Common myeloid progenitor, CD34-positive (primary cell): Measurements from ENCODE around the gene RIT2.

Source experiments
- CTCF ChIA-PET: fragments of 350-600 bp; sonication (Branson Sonifier 250); formaldehyde crosslinking; loops from one replicate; lab custom pipeline; 2021; ENCODE audit warnings: antibody characterized with exemption; lab: Charles Lee
- POLR2A ChIA-PET: fragments of 350-600 bp; sonication (Branson Sonifier 250); formaldehyde crosslinking; loops from one replicate; lab custom pipeline; 2021; ENCODE audit warnings: antibody characterized with exemption; lab: Charles Lee
- DNase-seq, 3 donors: peaks; one replicate each; pipeline versions ENCODE4 v3.0.0 to v3.0.0-alpha.2; 2013
- H3K27ac ChIP-seq, 2 experiments: 1 replicate in 1 of 2; 2 replicates in 1 of 2; pipeline ENCODE4 v1.7.0; 2013; ENCODE audit warnings: inconsistent platforms in 2 of 2, low read length in 2 of 2, mild to moderate bottlenecking in 2 of 2, low read depth in 1 of 2, moderate library complexity in 1 of 2; ENCODE audit not compliant: severe bottlenecking in 2 of 2, insufficient read depth in 1 of 2, poor library complexity in 1 of 2
- H3K27me3 ChIP-seq, 5 experiments: replicated peaks in 2 of 5; 1 replicate in 3 of 5; 2 replicates in 2 of 5; pipeline versions ENCODE4 v1.6.1 to v1.7.0; 2013; ENCODE audit warnings: low read length in 4 of 5, mild to moderate bottlenecking in 2 of 5, moderate library complexity in 2 of 5, inconsistent platforms in 1 of 5; ENCODE audit not compliant: insufficient read depth in 5 of 5, control insufficient read depth in 4 of 5
- H3K36me3 ChIP-seq, 4 experiments: 1 replicate in 2 of 4; 2 replicates in 2 of 4; pipeline versions ENCODE4 v1.6.1 to v1.7.0; 2013; ENCODE audit warnings: low read length in 3 of 4, control low read depth in 1 of 4, mild to moderate bottlenecking in 1 of 4; ENCODE audit not compliant: control insufficient read depth in 4 of 4, insufficient read depth in 4 of 4
- H3K4me1 ChIP-seq, 4 experiments: 1 replicate in 3 of 4; 2 replicates in 1 of 4; pipeline versions ENCODE4 v1.6.1 to v1.7.1; 2013; ENCODE audit warnings: low read length in 3 of 4, mild to moderate bottlenecking in 3 of 4, control low read depth in 1 of 4, inconsistent platforms in 1 of 4, moderate library complexity in 1 of 4; ENCODE audit not compliant: control insufficient read depth in 4 of 4, insufficient read depth in 4 of 4; ENCODE audit errors: control extremely low read depth in 1 of 4
- H3K4me3 ChIP-seq, 7 experiments: 1 replicate in 4 of 7; 2 replicates in 3 of 7; pipeline versions ENCODE4 v1.5.1 to v1.7.0; 2013; ENCODE audit warnings: mild to moderate bottlenecking in 7 of 7, low read length in 6 of 7, moderate library complexity in 6 of 7, inconsistent platforms in 2 of 7, low read depth in 2 of 7, control low read depth in 1 of 7; ENCODE audit not compliant: insufficient read depth in 4 of 7, control insufficient read depth in 1 of 7; ENCODE audit errors: extremely low read depth in 1 of 7
- H3K9me3 ChIP-seq, 5 experiments: 1 replicate in 4 of 5; 2 replicates in 1 of 5; pipeline versions ENCODE4 v1.6.1 to v1.7.1; 2013; ENCODE audit warnings: low read length in 4 of 5, mild to moderate bottlenecking in 2 of 5, inconsistent platforms in 1 of 5, low read depth in 1 of 5, moderate library complexity in 1 of 5; ENCODE audit not compliant: control insufficient read depth in 4 of 5, insufficient read depth in 2 of 5; ENCODE audit errors: control extremely low read depth in 1 of 5
- WGBS: methylation state at CpG from one replicate; pipeline ENCODE4 v1.1.5; 2013; ENCODE audit not compliant: insufficient coverage; 5-methylcytosine and 5-hydroxymethylcytosine counted together

Gene RIT2

GRCh38 chr18:42901161-42901560, 214.3 kb downstream of the RIT2 start:
- H3K27ac ChIP-seq = no peak overlapping the region
- H3K4me1 ChIP-seq = no peaks in the 10 kb centered on the region
- H3K9me3 ChIP-seq = no peaks in the 10 kb centered on the region
- DNase-seq = no peak
- POLR2A ChIA-PET = no interaction called here
- H3K27me3 ChIP-seq = peaks cover 0 to 2% (median 0%) of the 10 kb centered on the region in 5 experiments
- H3K36me3 ChIP-seq = no peaks in the 10 kb centered on the region
- H3K4me3 ChIP-seq = no peak overlapping the region
- CTCF ChIA-PET = no interaction called here
- no CpG with 5 or more reads among the region's 1 CpG for WGBS

- H3K27ac ChIP-seq = no peak overlapping the region
- H3K36me3 ChIP-seq = no peaks in the 10 kb centered on the region
- H3K9me3 ChIP-seq = no peaks in the 10 kb centered on the region
- ChIA-PET POLR2A (no interaction called here), CTCF (no interaction called here)
- H3K27me3 ChIP-seq = no peaks in the 10 kb centered on the region
- no peaks in the 10 kb centered on the region for H3K4me1 ChIP-seq
- no peak overlapping the region for H3K4me3 ChIP-seq
- DNase-seq = no peak
- 75% methylated on average over 2 of the region's 2 CpGs for WGBS
Observed at GRCh38 chr18:42893977-42894376, 221.5 kb downstream of the RIT2 start.

GRCh38 chr18:42892181-42892580, 223.3 kb downstream of the RIT2 start:
- DNase-seq = no peak
- WGBS = 57% methylated on average over 1 of the region's 1 CpG
- Histone ChIP-seq H3K4me1 (no peaks in the 10 kb centered on the region), H3K27ac (no peak overlapping the region), H3K9me3 (no peaks in the 10 kb centered on the region), H3K36me3 (no peaks in the 10 kb centered on the region), H3K27me3 (no peaks in the 10 kb centered on the region), H3K4me3 (no peak overlapping the region)
- ChIA-PET CTCF (no interaction called here), POLR2A (no interaction called here)

GRCh38 chr18:42891705-42892104, 223.8 kb downstream of the RIT2 start:
- H3K4me3 ChIP-seq = no peak overlapping the region
- no peaks in the 10 kb centered on the region for H3K9me3 ChIP-seq
- WGBS = 83% methylated on average over 1 of the region's 3 CpGs
- H3K27ac ChIP-seq = no peak overlapping the region
- no peaks in the 10 kb centered on the region for H3K4me1 ChIP-seq
- H3K36me3 ChIP-seq = no peaks in the 10 kb centered on the region
- ChIA-PET CTCF (no interaction called here), POLR2A (no interaction called here)
- no peaks in the 10 kb centered on the region for H3K27me3 ChIP-seq
- no peak for DNase-seq

GRCh38 chr18:42883169-42883568, 232.3 kb downstream of the RIT2 start:
- H3K36me3 ChIP-seq = no peaks in the 10 kb centered on the region
- H3K27me3 ChIP-seq = no peaks in the 10 kb centered on the region
- ChIA-PET CTCF (no interaction called here), POLR2A (no interaction called here)
- no peak for DNase-seq
- no peak overlapping the region for H3K4me3 ChIP-seq
- no CpG with 5 or more reads among the region's 3 CpGs for WGBS
- H3K4me1 ChIP-seq = no peaks in the 10 kb centered on the region
- H3K9me3 ChIP-seq = no peaks in the 10 kb centered on the region
- H3K27ac ChIP-seq = no peak overlapping the region

DNA sequence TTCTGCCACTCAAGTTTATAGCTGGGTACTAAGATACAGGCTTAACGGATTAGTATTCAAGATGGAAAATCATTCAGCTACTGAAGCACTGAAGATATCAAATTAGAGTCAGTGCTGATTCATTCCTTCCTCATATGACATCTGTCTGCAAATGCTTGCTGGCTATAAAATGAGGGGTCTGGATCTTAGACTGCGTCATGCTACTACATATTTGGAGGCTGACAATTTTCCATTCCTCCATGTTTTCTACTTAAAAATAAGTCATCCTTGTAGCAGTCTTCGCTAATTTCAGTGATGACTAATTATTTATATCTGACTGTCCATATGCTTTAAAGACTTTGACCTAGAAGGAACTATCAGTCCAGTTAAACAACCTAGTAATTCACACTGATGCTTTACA, 233.4 kb downstream of the RIT2 start:
- Histone ChIP-seq H3K4me1 (no peaks in the 10 kb centered on the region), H3K9me3 (no peaks in the 10 kb centered on the region), H3K4me3 (no peak overlapping the region), H3K36me3 (no peaks in the 10 kb centered on the region), H3K27ac (no peak overlapping the region), H3K27me3 (no peaks in the 10 kb centered on the region)
- no peak for DNase-seq
- WGBS = 93% methylated on average over 3 of the region's 3 CpGs
- ChIA-PET CTCF (no interaction called here), POLR2A (interaction anchor here (0.7 kb wide), 1 partner anchor 11 kb away, joined by 4 read pairs; no protein-coding TSS in a partner anchor)

- no peak for DNase-seq
- Histone ChIP-seq H3K27ac (no peak overlapping the region), H3K36me3 (no peaks in the 10 kb centered on the region), H3K27me3 (no peaks in the 10 kb centered on the region), H3K4me3 (no peak overlapping the region), H3K4me1 (no peaks in the 10 kb centered on the region), H3K9me3 (no peaks in the 10 kb centered on the region)
- WGBS = 100% methylated on average over 1 of the region's 2 CpGs
- CTCF ChIA-PET = no interaction called here
- POLR2A ChIA-PET = no interaction called here
Observed at GRCh38 chr18:42872838-42873237, 242.6 kb downstream of the RIT2 start.
